Cardiac atrium fibroblast (primary cell): ENCODE data around the gene MYO5A. TPM values are rescaled to one million over a fixed set of nuclear protein-coding genes. Genes with fewer than 3 reads are reported as not detected.

ENCODE experiments used
- total RNA-seq: library from RNA; depleted of rRNA; stranded (reverse); fragments of >200 nt; gene quantifications from 2 replicates; pipeline ENCODE4 v1.2.3, GENCODE V29; 2015

Gene MYO5A
- total RNA-seq, result 20.8 and 31.3 TPM in 2 replicates

DNA sequence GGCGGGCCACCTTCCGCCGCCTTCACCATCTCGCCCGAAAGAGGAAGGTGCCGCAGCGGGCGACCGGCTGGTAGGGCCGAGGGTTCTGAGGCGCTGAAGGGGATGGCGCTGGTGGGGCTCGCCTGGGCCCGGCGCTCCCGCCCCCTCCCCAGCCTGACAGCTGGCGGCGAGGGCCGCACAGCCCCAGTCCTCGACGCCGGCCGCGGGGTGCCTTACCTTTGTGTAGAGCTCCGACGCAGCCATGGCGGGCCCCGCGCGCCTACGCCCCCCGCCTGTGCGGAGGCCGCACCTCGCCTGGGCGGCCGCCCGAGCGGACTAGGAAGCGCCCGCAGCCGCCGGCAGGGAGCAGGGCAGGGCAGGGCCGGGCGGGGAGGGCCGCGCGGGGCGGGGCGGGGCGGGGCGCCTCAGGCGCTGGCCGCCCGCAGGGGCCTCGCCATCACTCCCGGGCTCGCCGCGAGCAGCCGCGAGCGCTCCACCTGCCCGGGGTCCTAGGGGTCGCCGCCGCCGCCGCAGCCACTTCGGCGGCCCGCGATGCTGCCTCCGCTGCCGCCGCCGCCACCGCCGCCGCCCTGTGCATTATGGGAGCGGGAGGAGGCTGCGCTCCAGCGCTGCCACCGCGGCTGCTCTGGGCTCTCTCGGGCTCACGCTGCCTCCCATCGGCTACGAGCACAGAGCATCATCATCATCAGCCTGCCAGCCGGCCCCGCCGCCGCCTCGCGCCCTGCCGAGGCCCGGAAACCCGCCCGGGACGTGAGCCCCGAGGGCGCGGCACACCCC, at the start of gene MYO5A:
TSS of gene MYO5A (minus strand) at position 317 of the 777 bp plus-strand sequence. CDS start at position 243, 74 bp downstream.

DNA sequence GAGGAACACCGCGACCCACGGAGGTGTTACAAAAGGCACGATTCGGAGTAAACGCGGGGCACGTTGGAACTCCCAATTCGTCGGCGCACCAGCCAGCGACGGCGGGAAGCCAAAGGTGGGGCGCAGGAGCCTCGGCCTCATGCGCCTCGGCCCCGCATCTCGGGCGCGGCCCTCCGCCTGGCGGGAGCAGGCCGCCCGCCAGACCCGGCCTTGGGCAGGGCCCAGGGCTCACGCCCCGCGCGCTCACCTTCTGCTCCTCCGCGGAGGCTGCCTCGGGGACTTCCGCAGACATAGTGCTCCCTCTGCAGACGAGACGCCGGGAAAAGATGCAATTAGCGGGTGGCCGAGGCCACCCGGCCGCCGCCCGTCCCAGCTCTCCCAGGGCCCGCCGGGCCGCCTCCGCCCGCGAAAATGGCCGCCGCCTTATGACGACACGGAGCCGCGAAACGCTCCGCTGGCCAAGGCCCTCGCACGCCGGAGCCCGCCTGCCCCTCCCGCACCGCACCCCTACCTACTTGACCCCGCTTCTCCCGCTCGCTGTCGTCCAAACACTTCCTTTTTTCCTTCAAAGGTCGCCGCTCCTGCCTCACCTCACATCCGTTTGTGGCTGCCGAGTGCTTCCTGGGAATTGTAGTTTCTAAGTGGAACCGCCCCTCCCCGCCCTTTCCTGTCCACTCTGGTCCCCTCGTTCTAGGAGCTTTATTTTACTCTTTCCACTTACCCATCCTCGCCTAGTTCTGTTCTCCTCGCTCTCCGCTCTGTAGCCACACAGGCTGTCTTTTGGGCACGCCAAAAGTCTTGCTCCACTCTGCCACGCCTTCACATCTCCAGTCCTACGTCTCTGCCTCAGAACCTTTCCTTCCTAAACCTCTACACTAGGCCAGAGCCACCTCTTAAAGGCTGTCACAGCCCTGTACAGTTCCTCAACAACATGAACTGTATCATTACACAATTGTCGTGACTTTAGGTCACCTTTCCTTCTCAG, 40.2 kb upstream of the MYO5A start, which contains the start of gene ARPP19:
TSS of gene ARPP19 (minus strand) at position 430 of the 985 bp plus-strand sequence. CDS start at position 292, 138 bp downstream.

DNA sequence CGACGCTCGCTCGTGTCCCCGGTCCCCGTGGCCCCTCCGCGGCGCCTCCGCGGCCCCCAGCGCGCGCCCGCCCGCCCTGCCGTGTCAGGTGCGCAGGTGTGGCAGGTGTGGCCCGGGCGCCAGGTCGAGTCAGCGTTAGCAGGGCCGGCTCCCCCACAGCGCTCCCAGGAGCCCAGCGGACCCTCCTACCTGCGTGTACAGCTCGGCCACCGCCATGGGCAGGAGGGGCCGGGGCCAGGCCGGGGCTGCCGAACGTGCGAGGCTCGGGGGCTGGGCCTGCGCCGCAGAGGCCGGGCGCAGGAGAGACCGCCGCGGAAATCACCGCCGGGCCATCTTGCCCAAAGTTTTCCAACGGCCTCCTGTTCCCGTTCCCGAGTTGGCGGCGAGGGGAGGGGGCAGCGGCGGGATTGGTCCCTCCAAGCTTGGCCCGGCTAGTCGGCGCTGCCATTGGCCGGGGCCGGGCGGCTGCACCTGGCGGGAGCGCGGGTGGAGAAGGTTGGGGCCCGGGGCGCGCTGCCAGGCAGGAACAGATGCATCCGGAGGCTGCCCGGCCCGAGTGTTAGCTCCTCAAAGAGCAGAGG, 233.2 kb downstream of the MYO5A start, which contains the start of gene MYO5C:
TSS of gene MYO5C (minus strand) at position 384 of the 581 bp plus-strand sequence. CDS start at position 216, 168 bp downstream.

Other genes with a start within 250 kb of the MYO5A start
- 0.81 TPM in 1 of 2 replicates, not detected in the other for gene MYO5C, start 233.1 kb downstream of the MYO5A start, total RNA-seq
- gene ARPP19, start 40.1 kb upstream of the MYO5A start, total RNA-seq, result 47.1 and 60.8 TPM in 2 replicates
- 10.4 and 15.0 TPM in 2 replicates for gene ATOSA, start 150.5 kb upstream of the MYO5A start, total RNA-seq